Prostate gland (tissue), 2 donors: ENCODE measurements around the gene ST8SIA1. TPM values are rescaled to one million over a fixed set of nuclear protein-coding genes. Genes with fewer than 3 reads are reported as not detected.

Source experiments
- DNase-seq: peaks from one replicate; pipeline ENCODE4 v3.0.0-alpha.2; 2019; ENCODE audit warnings: low spot score
- H3K27ac ChIP-seq, 2 donors: fragments of 200-600 bp; sonication (generic); 2 replicates each; pipeline ENCODE4 v1.5.1; 2017 to 2019
- H3K27me3 ChIP-seq: fragments of 200-600 bp; sonication (generic); replicated peaks from 2 replicates; pipeline ENCODE4 v1.5.1; 2019; ENCODE audit not compliant: insufficient read depth
- H3K36me3 ChIP-seq, 2 donors: fragments of 200-600 bp; sonication (generic); 1 replicate in 1 of 2; 2 replicates in 1 of 2; pipeline versions ENCODE4 v1.5.1 to v1.8.1; 2017 to 2019
- H3K4me1 ChIP-seq: fragments of 200-600 bp; sonication (generic); replicated peaks from 2 replicates; pipeline ENCODE4 v1.5.1; 2019
- H3K4me3 ChIP-seq, 2 donors: fragments of 200-600 bp; sonication (generic); 2 replicates each; pipeline ENCODE4 v1.5.1; 2017 to 2019
- H3K9me3 ChIP-seq: fragments of 200-600 bp; sonication (generic); 2 replicates; pipeline ENCODE4 v1.5.1; 2017
- POLR2A ChIP-seq: fragments of 450-650 bp; IDR thresholded peaks from one replicate; pipeline ENCODE4 v1.6.1; 2016; ENCODE audit warnings: antibody characterized with exemption, mild to moderate bottlenecking
- POLR2AphosphoS5 ChIP-seq: sonication (generic); formaldehyde crosslinking; IDR thresholded peaks from one replicate; pipeline ENCODE4 v1.6.1; 2017; ENCODE audit warnings: antibody characterized with exemption
- WGBS: methylation state at CpG from one replicate; pipeline ENCODE4 v1.1.5; 2018; 5-methylcytosine and 5-hydroxymethylcytosine counted together
- intact Hi-C: fragments of 100-400 bp; cut with DNase I; formaldehyde crosslinking; loops from one replicate; pipeline ENCODE4 v1.14.2; 2022
- total RNA-seq, 2 donors: library from RNA; depleted of rRNA; stranded (reverse); fragments of >200 nt; gene quantifications; one replicate each; pipeline ENCODE4 v1.1.0, GENCODE V29; 2016
- TF ChIP-seq, protein P1 (sequence below), 4 experiments: fragments of 200-600 bp in 2 of 4; fragments of 450-650 bp in 2 of 4; sonication (generic) in 2 of 4; IDR thresholded peaks; 1 replicate in 3 of 4; 2 replicates in 1 of 4; pipeline ENCODE4 v1.5.1; 2016 to 2019; ENCODE audit warnings: antibody characterized with exemption in 4 of 4, mild to moderate bottlenecking in 2 of 4, moderate library complexity in 2 of 4

The ST8SIA1 gene
- total RNA-seq, 2 donors from 2014 or later = 17.7 to 18.8 TPM

DNA sequence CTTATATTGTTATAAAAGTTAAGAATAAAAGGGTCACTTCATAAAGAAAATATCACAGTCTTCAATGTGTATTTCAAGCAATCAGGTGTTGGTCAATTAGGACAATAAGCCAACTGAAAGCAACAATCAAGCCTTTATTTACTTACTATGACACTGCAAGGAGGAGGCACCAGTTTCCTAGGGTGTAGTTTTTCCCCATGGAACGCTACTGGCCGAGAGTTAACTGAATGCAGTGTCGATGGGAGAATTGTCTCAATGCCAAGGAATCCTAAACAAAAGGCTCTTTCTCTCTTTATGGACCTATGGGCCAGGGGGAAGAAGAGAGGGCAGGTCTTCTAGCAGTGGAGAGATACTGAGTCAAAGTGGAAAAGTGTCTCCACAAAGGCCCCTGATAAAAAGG is 146.1 kb downstream of the ST8SIA1 start:
- DNase-seq = no peak
- TF ChIP-seq, protein P1, sequence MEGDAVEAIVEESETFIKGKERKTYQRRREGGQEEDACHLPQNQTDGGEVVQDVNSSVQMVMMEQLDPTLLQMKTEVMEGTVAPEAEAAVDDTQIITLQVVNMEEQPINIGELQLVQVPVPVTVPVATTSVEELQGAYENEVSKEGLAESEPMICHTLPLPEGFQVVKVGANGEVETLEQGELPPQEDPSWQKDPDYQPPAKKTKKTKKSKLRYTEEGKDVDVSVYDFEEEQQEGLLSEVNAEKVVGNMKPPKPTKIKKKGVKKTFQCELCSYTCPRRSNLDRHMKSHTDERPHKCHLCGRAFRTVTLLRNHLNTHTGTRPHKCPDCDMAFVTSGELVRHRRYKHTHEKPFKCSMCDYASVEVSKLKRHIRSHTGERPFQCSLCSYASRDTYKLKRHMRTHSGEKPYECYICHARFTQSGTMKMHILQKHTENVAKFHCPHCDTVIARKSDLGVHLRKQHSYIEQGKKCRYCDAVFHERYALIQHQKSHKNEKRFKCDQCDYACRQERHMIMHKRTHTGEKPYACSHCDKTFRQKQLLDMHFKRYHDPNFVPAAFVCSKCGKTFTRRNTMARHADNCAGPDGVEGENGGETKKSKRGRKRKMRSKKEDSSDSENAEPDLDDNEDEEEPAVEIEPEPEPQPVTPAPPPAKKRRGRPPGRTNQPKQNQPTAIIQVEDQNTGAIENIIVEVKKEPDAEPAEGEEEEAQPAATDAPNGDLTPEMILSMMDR (IDR thresholded peaks at IDR 0.05) = no peak
- TF ChIP-seq POLR2A = no peak
- no peak for TF ChIP-seq POLR2AphosphoS5
- H3K4me1 ChIP-seq = no peaks in the 10 kb centered on the region
- H3K27me3 ChIP-seq = no peaks in the 10 kb centered on the region
- 70% methylated on average over 3 of the region's 3 CpGs for WGBS
- H3K4me3 ChIP-seq = no peak overlapping the region
- intact Hi-C loops = no loop called here
- H3K36me3 ChIP-seq = no peaks in the 10 kb centered on the region
- H3K9me3 ChIP-seq = no peaks in the 10 kb centered on the region
- H3K27ac ChIP-seq = no peak overlapping the region

DNA sequence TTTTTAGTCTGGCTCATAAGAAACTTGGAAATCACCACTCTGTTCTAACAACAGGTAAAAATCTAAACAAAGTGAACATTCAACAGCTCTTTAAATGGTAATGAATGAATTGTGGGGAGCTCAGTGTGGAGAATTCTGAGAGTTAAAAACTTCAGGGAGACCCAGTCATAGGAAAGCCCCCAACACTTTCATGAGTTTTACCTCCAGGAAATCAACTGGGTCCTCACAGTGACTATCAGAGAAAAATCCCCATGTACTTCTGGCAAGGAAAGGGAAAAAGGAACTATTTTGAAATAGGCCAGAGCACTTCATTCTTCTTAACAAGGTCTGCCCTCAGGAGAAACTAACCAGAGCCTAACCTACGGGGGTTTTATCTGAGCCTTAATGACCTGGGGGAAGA is 153.8 kb downstream of the ST8SIA1 start:
- intact Hi-C loops = no loop called here
- Histone ChIP-seq H3K4me1 (no peaks in the 10 kb centered on the region), H3K27me3 (no peaks in the 10 kb centered on the region), H3K4me3 (no peak overlapping the region), H3K27ac (no peak overlapping the region), H3K36me3 (no peaks in the 10 kb centered on the region), H3K9me3 (no peaks in the 10 kb centered on the region)
- TF ChIP-seq, protein P1 (IDR thresholded peaks at IDR 0.05) = no peak
- no peak for TF ChIP-seq POLR2AphosphoS5
- no peak for TF ChIP-seq POLR2A
- 77% methylated on average over 1 of the region's 1 CpG for WGBS
- DNase-seq = no peak

DNA sequence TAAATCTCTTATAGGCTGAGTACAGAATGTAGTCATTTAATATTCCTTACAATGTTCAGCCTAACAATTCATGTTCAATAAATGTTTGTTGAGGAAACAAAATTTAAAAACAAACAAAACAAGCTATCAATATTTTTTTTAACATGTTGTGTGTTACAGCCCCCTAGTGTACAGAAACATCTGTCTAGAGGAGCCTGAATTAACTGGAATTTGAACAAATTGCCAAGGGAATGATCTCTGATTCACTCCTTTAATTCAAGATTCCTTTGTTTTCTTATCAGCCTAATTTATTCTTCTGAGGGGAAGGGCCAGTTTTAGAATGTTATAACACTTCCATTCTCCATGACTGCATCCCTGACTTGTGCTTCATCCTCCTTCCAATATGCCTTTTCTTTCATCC is 161.3 kb downstream of the ST8SIA1 start:
- no peak overlapping the region for H3K4me3 ChIP-seq
- no peak overlapping the region for H3K27ac ChIP-seq
- no peak for DNase-seq
- intact Hi-C loops = no loop called here
- no peaks in the 10 kb centered on the region for H3K36me3 ChIP-seq
- no peaks in the 10 kb centered on the region for H3K9me3 ChIP-seq
- TF ChIP-seq POLR2A = no peak
- TF ChIP-seq POLR2AphosphoS5 = no peak
- TF ChIP-seq, protein P1 (IDR thresholded peaks at IDR 0.05) = no peak
- H3K27me3 ChIP-seq = no peaks in the 10 kb centered on the region
- H3K4me1 ChIP-seq = no peaks in the 10 kb centered on the region

DNA sequence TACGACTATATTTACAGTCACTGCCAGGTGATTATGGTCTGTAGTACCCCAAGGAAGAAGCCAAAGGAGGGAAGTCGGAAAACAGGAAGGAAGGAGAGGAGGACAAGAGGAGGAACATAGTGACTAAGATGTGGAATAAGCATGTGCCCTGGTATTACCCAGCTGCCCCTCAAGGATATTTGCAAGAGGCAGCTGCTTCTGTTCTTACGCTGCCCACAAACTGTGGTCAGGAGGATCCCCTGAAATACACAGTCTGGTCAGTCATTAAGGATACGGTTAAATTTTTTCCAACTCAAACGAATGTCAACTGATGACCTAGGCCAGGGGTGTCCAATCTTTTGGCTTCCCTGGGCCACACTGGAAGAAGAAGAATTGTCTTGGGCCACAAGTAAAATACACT is 162.0 kb downstream of the ST8SIA1 start:
- intact Hi-C loops = no loop called here
- Histone ChIP-seq H3K9me3 (no peaks in the 10 kb centered on the region), H3K27ac (no peak overlapping the region), H3K4me1 (no peaks in the 10 kb centered on the region), H3K4me3 (no peak overlapping the region), H3K27me3 (no peaks in the 10 kb centered on the region), H3K36me3 (no peaks in the 10 kb centered on the region)
- TF ChIP-seq POLR2A (no peak), POLR2AphosphoS5 (no peak)
- TF ChIP-seq, protein P1 (IDR thresholded peaks at IDR 0.05) = no peak
- DNase-seq = no peak
- 88% methylated on average over 5 of the region's 5 CpGs for WGBS

DNA sequence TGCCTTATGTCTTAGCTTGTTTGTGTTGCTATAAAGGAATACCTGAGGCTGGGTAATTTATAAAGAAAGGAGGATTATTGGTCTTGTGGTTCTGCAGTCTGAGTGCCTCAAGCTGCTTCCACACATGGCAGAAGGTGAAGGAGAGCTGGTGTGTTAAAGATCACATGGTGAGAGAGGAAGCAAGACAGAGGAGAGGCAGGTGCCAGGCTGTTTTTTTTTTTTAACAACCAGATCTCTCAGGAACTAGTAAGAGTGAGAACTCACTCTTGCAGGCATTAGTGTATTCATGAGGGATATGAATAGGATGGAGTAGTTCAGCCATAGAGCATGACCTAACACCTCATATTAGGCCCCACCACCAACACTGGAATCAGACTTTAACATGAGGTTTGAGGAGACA is 165.1 kb downstream of the ST8SIA1 start:
- TF ChIP-seq POLR2A (no peak), POLR2AphosphoS5 (no peak)
- TF ChIP-seq, protein P1 (IDR thresholded peaks at IDR 0.05) = no peak
- intact Hi-C loops = no loop called here

More for the DNA sequence above, 165.1 kb downstream of the ST8SIA1 start:
- Histone ChIP-seq H3K27ac (no peak overlapping the region), H3K4me1 (no peaks in the 10 kb centered on the region), H3K36me3 (no peaks in the 10 kb centered on the region), H3K4me3 (no peak overlapping the region), H3K9me3 (no peaks in the 10 kb centered on the region), H3K27me3 (no peaks in the 10 kb centered on the region)
- DNase-seq = peak; percentile 4
